Astrocyte of the spinal cord (primary cell): ENCODE results near the gene RNF157.

Source experiments
- DNase-seq: peaks from one replicate; pipeline ENCODE4 v3.0.0; 2011; ENCODE audit warnings: low read depth, low spot score
- H3K4me3 ChIP-seq: 2 replicates; pipeline ENCODE4 v1.5.1; 2011; ENCODE audit warnings: low read depth, mild to moderate bottlenecking, low read length, moderate library complexity
- in situ Hi-C: cut with HindIII; loops from 2 replicates; pipeline ENCODE4 v1.10.0; 2017; ENCODE audit warnings: low sequenced_read_pairs
- TF ChIP-seq, protein P1 (sequence below): IDR thresholded peaks from 2 replicates; pipeline ENCODE4 v1.5.1; 2012; ENCODE audit warnings: low read depth, mild to moderate bottlenecking, low read length, inconsistent platforms

The RNF157 gene

GRCh38 chr17:76147211-76148014, 92.9 kb downstream of the RNF157 start:
- in situ Hi-C loops, result no loop called here
- peak; percentile 32 for DNase-seq

DNA sequence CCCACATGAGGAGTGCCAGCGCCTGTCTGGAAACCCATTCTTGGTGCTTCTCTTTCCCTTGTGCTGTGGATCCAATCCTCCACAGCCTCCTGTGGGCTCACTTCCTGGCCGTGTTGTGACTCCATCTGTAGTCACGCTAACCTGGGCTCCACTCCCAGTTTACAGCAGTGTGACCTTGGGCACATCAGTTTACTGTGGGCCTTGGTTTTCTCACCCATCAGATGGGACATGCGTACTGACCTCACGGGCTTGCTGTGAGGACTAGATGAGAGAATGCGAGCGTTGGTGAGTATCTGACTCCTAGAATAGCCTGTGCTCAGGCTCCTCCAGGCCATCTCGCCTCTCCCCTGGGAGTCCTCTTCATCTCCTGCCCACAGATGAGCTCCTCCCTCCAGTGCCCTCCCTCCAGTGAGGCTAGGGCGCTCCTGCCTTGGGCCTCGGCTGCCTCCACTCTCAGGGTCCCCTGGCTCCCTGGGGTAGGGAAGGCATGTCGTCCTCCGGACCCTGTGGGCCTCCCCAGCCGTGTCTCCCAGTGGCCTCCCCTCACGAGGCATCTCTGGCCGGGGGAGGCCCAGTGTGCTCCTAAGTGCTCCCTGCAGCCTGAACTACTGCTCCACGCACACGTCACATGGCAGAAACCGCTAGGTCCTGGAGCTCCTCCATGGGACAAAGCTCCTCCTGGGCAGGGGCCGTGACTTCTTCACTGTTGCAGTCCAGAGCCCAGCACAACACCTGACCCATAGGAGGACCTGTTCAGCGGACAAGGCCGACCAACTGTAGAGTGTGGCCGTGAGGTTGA, 94.0 kb downstream of the RNF157 start:
- no peak for DNase-seq
- H3K4me3 ChIP-seq, result no peak overlapping the region
- in situ Hi-C loops, result no loop called here
- TF ChIP-seq, protein P1, sequence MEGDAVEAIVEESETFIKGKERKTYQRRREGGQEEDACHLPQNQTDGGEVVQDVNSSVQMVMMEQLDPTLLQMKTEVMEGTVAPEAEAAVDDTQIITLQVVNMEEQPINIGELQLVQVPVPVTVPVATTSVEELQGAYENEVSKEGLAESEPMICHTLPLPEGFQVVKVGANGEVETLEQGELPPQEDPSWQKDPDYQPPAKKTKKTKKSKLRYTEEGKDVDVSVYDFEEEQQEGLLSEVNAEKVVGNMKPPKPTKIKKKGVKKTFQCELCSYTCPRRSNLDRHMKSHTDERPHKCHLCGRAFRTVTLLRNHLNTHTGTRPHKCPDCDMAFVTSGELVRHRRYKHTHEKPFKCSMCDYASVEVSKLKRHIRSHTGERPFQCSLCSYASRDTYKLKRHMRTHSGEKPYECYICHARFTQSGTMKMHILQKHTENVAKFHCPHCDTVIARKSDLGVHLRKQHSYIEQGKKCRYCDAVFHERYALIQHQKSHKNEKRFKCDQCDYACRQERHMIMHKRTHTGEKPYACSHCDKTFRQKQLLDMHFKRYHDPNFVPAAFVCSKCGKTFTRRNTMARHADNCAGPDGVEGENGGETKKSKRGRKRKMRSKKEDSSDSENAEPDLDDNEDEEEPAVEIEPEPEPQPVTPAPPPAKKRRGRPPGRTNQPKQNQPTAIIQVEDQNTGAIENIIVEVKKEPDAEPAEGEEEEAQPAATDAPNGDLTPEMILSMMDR, result no peak

More at GRCh38 chr17:76147211-76148014, 92.9 kb downstream of the RNF157 start:
- H3K4me3 ChIP-seq, result no peak overlapping the region
- TF ChIP-seq, protein P1, result peak; percentile 63

GRCh38 chr17:76145231-76146052, 94.9 kb downstream of the RNF157 start:
- no peak for DNase-seq
- no peak overlapping the region for H3K4me3 ChIP-seq
- TF ChIP-seq, protein P1, result no peak
- in situ Hi-C loops, result no loop called here

DNA sequence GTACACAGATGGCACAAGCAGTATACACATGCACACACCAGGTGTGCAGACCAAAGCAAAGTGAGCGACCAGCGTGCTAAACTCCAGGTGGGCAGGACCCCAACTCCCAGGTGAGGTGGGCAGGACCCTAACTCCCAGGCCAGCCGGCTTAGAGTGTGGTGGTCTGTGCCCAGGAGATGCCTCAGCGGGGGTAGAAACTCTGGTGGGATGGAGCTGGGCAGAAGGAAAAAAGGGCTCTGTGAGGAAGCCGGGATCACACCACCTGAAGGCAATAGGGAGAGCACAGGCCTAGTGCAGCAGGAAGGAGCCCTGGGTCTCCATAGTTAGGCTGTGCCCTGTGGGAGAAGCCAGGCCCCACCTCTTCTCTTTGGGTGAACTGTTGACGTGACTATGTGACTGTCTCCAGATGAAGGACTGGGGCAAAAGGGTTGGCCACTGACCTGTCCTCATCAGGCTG, 97.7 kb downstream of the RNF157 start:
- TF ChIP-seq, protein P1, result no peak
- no peak for DNase-seq
- H3K4me3 ChIP-seq, result no peak overlapping the region
- in situ Hi-C loops, result no loop called here

DNA sequence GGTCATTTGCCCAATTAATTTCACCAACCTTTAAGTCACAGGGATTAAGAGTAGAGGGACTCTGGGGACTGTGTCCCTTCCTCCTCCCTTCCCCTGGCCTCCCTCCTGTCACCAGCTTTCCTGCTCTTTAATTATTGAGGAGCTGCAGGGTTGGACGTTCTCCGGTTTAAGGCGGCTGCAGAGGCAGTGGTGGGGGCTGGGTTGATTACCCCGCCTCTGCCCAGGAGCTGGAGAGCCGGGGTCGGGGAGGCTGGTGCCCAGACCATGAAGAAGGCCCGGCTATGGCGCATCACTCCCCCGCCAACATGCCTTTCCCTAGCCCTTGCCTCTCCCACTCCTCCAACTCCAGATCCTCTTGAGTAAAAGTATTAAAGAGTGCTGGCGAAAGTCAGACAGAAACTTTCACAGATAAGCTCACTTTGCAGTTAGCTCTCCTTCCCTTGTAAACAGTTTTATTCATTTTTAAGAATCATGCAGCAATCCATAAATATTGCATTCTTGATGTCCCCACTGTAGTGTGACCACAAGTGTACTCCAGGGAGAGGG, 98.2 kb downstream of the RNF157 start:
- TF ChIP-seq, protein P1, result no peak
- no peak overlapping the region for H3K4me3 ChIP-seq
- no peak for DNase-seq
- in situ Hi-C loops, result no loop called here
